OCI-LY1 (cell line): ENCODE measurements around the gene ARL6IP4.

ENCODE experiments used
- H2AFZ ChIP-seq: fragments of 200-600 bp; sonication (generic), shearing (Covaris generic); 2 replicates; pipeline ENCODE4 v1.6.0; 2014; ENCODE audit warnings: antibody characterized with exemption, mild to moderate bottlenecking, low read length
- H3F3A ChIP-seq: fragments of 200-600 bp; sonication (generic), shearing (Covaris generic); 2 replicates; pipeline ENCODE4 v1.6.0; 2014; ENCODE audit warnings: mild to moderate bottlenecking, antibody characterized with exemption, low read length, moderate library complexity; ENCODE audit not compliant: insufficient read depth
- H3K27ac ChIP-seq: fragments of 200-600 bp; sonication (generic); 2 replicates; pipeline ENCODE4 v1.5.1; 2014; ENCODE audit warnings: low read length, mixed run types, mild to moderate bottlenecking, low read depth; ENCODE audit not compliant: poor library complexity, severe bottlenecking
- H3K27me3 ChIP-seq: fragments of 200-600 bp; sonication (generic); 2 replicates; pipeline ENCODE4 v1.6.0; 2014; ENCODE audit warnings: antibody characterized with exemption, mild to moderate bottlenecking, low read length, moderate library complexity; ENCODE audit not compliant: insufficient read depth
- H3K36me3 ChIP-seq: fragments of 200-600 bp; sonication (generic); 2 replicates; pipeline ENCODE4 v1.6.1; 2014; ENCODE audit warnings: mild to moderate bottlenecking, antibody characterized with exemption, low read length, moderate library complexity, mixed read lengths; ENCODE audit not compliant: insufficient read depth
- H3K4me1 ChIP-seq: fragments of 200-600 bp; sonication (generic); 2 replicates; pipeline ENCODE4 v1.5.1; 2014; ENCODE audit warnings: mild to moderate bottlenecking, low read length, moderate library complexity; ENCODE audit not compliant: insufficient read depth, severe bottlenecking
- H3K4me2 ChIP-seq: fragments of 200-600 bp; sonication (generic), shearing (Covaris generic); 2 replicates; pipeline ENCODE4 v1.6.1; 2014; ENCODE audit warnings: low read length
- H3K4me3 ChIP-seq: fragments of 200-600 bp; sonication (generic); 2 replicates; pipeline ENCODE4 v1.5.1; 2014; ENCODE audit warnings: low read length, low read depth, mild to moderate bottlenecking, mixed read lengths; ENCODE audit not compliant: poor library complexity, severe bottlenecking
- H3K79me2 ChIP-seq: fragments of 200-600 bp; shearing (Covaris generic); 2 replicates; pipeline ENCODE4 v1.6.1; 2016; ENCODE audit warnings: mixed run types, low read length, mixed read lengths; ENCODE audit not compliant: insufficient read depth
- H3K9ac ChIP-seq: fragments of 200-600 bp; sonication (generic), shearing (Covaris generic); 2 replicates; pipeline ENCODE4 v1.6.1; 2014; ENCODE audit warnings: mild to moderate bottlenecking, low read length, mixed read lengths
- H3K9me2 ChIP-seq: fragments of 200-600 bp; sonication (generic), shearing (Covaris generic); 2 replicates; pipeline ENCODE4 v1.6.1; 2014; ENCODE audit warnings: low read depth, mild to moderate bottlenecking, low read length, mixed read lengths
- H3K9me3 ChIP-seq: fragments of 200-600 bp; shearing (Covaris generic); 2 replicates; pipeline ENCODE4 v1.6.1; 2014; ENCODE audit warnings: low read length, mixed read lengths
- H4K20me1 ChIP-seq: fragments of 200-600 bp; sonication (generic), shearing (Covaris generic); 2 replicates; pipeline ENCODE4 v1.6.0; 2016; ENCODE audit warnings: mild to moderate bottlenecking, low read length; ENCODE audit not compliant: insufficient read depth
- EZH2 ChIP-seq: fragments of 200-600 bp; sonication (generic), shearing (Covaris generic); IDR thresholded peaks from 2 replicates; pipeline ENCODE4 v1.8.0; 2017; ENCODE audit warnings: borderline replicate concordance, mixed run types, mild to moderate bottlenecking, antibody characterized with exemption, low read length, moderate library complexity, mixed read lengths
- TF ChIP-seq, protein P1 (sequence below): fragments of 200-600 bp; sonication (generic), shearing (Covaris generic); IDR thresholded peaks from 2 replicates; pipeline ENCODE4 v1.5.1; 2017; ENCODE audit warnings: mild to moderate bottlenecking, antibody characterized with exemption, low read length, moderate library complexity, mixed read lengths

Gene ARL6IP4

DNA sequence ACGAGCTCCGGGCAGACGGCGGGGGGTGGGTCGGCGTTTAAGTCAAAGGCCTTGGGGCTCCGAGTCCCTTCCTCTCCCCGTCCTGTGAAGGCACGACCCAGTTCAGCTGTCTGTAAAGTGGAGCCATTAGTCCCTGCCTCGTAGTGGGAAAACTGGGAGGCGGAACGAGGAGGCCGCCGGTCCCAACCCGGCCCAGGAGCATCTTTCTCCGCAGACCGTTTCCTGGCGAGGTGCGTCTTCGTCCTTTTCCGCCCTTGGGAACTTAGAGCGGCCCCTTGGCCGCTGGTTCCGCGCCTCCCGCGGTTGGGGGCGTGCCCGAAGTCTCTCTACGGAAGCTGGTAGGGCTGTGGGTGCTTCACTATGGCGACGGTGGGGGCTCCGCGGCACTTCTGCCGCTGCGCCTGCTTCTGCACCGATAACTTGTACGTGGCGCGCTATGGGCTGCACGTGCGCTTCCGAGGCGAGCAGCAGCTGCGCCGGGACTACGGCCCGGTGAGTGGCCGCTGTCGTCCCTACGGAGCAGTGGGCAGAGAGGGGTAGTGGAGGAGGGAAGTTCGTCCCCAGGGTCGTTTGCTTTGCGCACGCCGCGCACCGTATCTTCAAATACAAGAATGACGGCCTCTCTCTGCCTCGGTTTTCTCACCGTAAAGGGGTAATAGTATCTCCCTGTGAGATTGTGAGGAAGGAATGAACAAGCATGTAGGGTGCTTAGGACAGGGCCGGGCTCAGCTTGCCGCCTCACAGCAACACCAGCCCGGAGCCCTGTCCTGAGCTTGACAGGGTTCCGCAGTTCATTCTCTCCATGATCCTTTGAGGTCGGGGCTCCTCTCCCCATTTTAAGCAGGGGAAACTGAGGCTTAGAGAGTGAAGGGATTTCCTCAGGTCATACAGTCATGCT lies 5.3 kb upstream of the ARL6IP4 start, which contains the start of gene OGFOD2:
Gene OGFOD2, plus strand, starts transcription at position 353 of the 898 bp plus-strand sequence. Its CDS starts 8 bp downstream, at position 361.
- H3K9me3 ChIP-seq: no peaks in the 10 kb centered on the region
- H3K4me2 ChIP-seq: peak within 1 kb of the TSS; percentile 82
- peaks cover 33% of the 10 kb centered on the region for H3K4me1 ChIP-seq
- no peaks in the 10 kb centered on the region for H3K9me2 ChIP-seq
- peak within 1 kb of the TSS; percentile 90 for H3K4me3 ChIP-seq
- H2AFZ ChIP-seq: peak within 1 kb of the TSS; percentile 54; the same call in 1 of the 2 replicates
- no peaks in the 10 kb centered on the region for H4K20me1 ChIP-seq
- no peaks in the 10 kb centered on the region for H3K79me2 ChIP-seq
- H3K36me3 ChIP-seq: peaks cover 23% of the 10 kb centered on the region; the same call in 1 of the 2 replicates
- peak within 1 kb of the TSS; percentile 95 for H3K27ac ChIP-seq
- H3K27me3 ChIP-seq: no peaks in the 10 kb centered on the region
- H3K9ac ChIP-seq: peak within 1 kb of the TSS; percentile 98
- no peaks in the 10 kb centered on the region for H3F3A ChIP-seq
- TF ChIP-seq EZH2: no peak
- TF ChIP-seq, protein P1, sequence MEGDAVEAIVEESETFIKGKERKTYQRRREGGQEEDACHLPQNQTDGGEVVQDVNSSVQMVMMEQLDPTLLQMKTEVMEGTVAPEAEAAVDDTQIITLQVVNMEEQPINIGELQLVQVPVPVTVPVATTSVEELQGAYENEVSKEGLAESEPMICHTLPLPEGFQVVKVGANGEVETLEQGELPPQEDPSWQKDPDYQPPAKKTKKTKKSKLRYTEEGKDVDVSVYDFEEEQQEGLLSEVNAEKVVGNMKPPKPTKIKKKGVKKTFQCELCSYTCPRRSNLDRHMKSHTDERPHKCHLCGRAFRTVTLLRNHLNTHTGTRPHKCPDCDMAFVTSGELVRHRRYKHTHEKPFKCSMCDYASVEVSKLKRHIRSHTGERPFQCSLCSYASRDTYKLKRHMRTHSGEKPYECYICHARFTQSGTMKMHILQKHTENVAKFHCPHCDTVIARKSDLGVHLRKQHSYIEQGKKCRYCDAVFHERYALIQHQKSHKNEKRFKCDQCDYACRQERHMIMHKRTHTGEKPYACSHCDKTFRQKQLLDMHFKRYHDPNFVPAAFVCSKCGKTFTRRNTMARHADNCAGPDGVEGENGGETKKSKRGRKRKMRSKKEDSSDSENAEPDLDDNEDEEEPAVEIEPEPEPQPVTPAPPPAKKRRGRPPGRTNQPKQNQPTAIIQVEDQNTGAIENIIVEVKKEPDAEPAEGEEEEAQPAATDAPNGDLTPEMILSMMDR: no peak

DNA sequence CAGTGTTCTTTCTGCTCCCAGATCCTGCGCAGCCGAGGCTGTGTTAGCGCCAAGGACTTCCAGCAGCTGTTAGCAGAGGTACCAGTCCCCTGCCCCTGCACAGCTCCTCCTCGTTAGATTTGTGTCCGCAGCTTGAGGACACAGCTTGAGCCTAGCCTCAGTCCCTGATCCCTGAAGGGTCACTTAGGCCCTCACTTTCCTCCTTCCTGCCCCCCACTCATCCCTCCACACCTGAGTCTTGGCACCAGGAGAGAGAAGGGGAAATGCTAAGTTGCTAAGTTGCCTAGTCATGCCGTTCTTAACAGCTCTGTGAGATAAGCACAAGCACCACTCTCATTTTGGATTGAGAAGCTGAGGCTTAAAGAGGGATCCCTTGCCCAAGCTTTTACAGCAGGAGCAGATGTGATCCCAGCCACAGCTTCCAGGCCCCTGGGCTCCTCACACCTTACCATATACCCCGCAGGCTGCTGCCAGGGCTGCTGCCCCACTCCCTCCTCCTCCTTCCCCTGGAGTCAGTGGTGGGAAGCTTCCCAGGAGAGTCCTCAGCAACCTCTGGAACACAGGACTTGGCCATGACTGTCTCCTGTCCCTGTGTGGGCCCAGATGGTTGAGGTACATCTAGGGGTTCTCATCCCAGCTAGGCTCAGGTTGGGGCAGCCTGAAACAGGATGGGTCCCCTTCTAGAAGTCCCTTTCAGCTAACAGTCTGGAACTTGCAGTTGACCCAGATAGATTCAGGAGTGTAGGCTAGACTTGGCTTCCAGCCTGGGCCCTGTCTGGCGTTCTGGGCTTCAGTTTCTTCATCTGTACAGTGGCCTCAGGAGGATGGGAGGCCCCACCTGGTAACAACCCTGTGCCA lies 4.5 kb upstream of the ARL6IP4 start:
- H3F3A ChIP-seq: no peaks in the 10 kb centered on the region
- peak overlapping the region; percentile 90 for H3K4me3 ChIP-seq
- H3K9ac ChIP-seq: peak overlapping the region; percentile 98
- H3K9me2 ChIP-seq: no peaks in the 10 kb centered on the region
- peak overlapping the region; percentile 82 for H3K4me2 ChIP-seq
- H3K27me3 ChIP-seq: no peaks in the 10 kb centered on the region
- peaks cover 33% of the 10 kb centered on the region for H3K4me1 ChIP-seq
- H3K36me3 ChIP-seq: peaks cover 24% of the 10 kb centered on the region; the same call in 1 of the 2 replicates
- H3K9me3 ChIP-seq: no peaks in the 10 kb centered on the region
- H3K79me2 ChIP-seq: no peaks in the 10 kb centered on the region
- no peak for TF ChIP-seq EZH2
- TF ChIP-seq, protein P1: no peak
- no peaks in the 10 kb centered on the region for H4K20me1 ChIP-seq
- no peak overlapping the region for H2AFZ ChIP-seq
- H3K27ac ChIP-seq: peak overlapping the region; percentile 95

DNA sequence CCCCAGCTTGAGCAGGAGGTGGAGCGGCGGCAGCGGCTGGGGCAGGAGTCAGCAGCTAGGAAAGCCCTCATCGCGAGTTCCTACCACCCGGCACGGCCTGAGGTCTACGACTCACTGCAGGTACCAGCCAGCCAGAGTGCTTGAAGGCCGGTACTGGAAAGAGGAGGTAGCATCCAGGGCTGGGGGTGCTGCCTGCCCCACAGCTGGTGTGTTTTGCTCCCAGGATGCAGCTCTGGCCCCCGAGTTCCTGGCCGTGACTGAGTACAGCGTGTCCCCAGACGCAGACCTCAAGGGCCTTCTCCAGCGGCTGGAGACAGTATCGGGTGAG lies 3.9 kb upstream of the ARL6IP4 start:
- peak overlapping the region; percentile 90 for H3K4me3 ChIP-seq

More for the DNA sequence above, 3.9 kb upstream of the ARL6IP4 start:
- Histone ChIP-seq H3K79me2 (no peaks in the 10 kb centered on the region), H2AFZ (no peak overlapping the region), H4K20me1 (no peaks in the 10 kb centered on the region), H3K9me2 (no peaks in the 10 kb centered on the region), H3K36me3 (peaks cover 30% of the 10 kb centered on the region; the same call in 1 of the 2 replicates), H3K4me1 (peaks cover 35% of the 10 kb centered on the region), H3F3A (no peaks in the 10 kb centered on the region), H3K27ac (peak overlapping the region; percentile 95), H3K9ac (peak overlapping the region; percentile 98; the same call in 1 of the 2 replicates), H3K4me2 (peak overlapping the region; percentile 82), H3K27me3 (no peaks in the 10 kb centered on the region), H3K9me3 (no peaks in the 10 kb centered on the region)
- no peak for TF ChIP-seq EZH2
- TF ChIP-seq, protein P1: no peak
